Right cardiac atrium (tissue), 5 donors: Measurements from ENCODE around the gene NEIL3. TPM values are rescaled to one million over a fixed set of nuclear protein-coding genes. Genes with fewer than 3 reads are reported as not detected.

Source experiments
- ATAC-seq, 2 donors: fragments of 200-7000 bp; cut with Tn5 transposase; one replicate each; pipeline versions ENCODE4 v1.8.0 to v1.9.1; 2020; ENCODE audit warnings: moderate library complexity in 2 of 2, mild to moderate bottlenecking in 1 of 2
- DNase-seq, 3 donors: peaks; one replicate each; pipeline ENCODE4 v3.0.0-alpha.2; 2020
- H3K27ac ChIP-seq: one replicate; pipeline ENCODE4 v1.5.1; 2013; ENCODE audit warnings: mild to moderate bottlenecking, low read length, control low read depth, moderate library complexity
- H3K27me3 ChIP-seq: one replicate; pipeline ENCODE4 v1.6.1; 2013; ENCODE audit not compliant: control insufficient read depth, insufficient read depth
- H3K4me1 ChIP-seq: one replicate; pipeline ENCODE4 v1.6.1; 2013; ENCODE audit warnings: low read length; ENCODE audit not compliant: control insufficient read depth, insufficient read depth
- H3K4me3 ChIP-seq: one replicate; pipeline ENCODE4 v1.5.1; 2013; ENCODE audit warnings: low read length, control low read depth
- H3K9me3 ChIP-seq: one replicate; pipeline ENCODE4 v1.6.1; 2013; ENCODE audit warnings: low read length; ENCODE audit not compliant: control insufficient read depth
- WGBS: extraction: QIAGEN DNeasy Blood & Tissue Kit; methylation state at CpG from one replicate; pipeline ENCODE4 v1.1.7; 2013; 5-methylcytosine and 5-hydroxymethylcytosine counted together
- intact Hi-C, 4 donors: fragments of 100-400 bp; cut with DNase I; formaldehyde crosslinking; loops; one replicate each; pipeline versions ENCODE4 v1.11.0 to v1.14.0; 2022 to 2023
- polyA plus RNA-seq: library from polyadenylated mRNA; stranded (reverse); fragments of 200-250 nt; gene quantifications from one replicate; pipeline ENCODE4 v1.2.3, GENCODE V29; 2013
- total RNA-seq, 4 donors: library from RNA; stranded (reverse); fragmentation: NEBNext Ultra II Directional; extraction: Animal tissue kit (Norgen Biotek cat#: 25700); gene quantifications; one replicate each; pipeline ENCODE4 v1.2.1, GENCODE V29; 2021
- donor health status: healthy with polysubstance abuse.
- donor health status: DM: no; HTN: yes; CAD: no.
- donor health status: DM: no; HTN: no; CAD: no.
- donor health status: DM: no; HTN: yes; CAD: no; lungs with severe emphysema.
- donor health status: DM: yes; HTN: yes; CAD: no.

Gene NEIL3
- total and polyA plus RNA-seq, 5 donors, result 0.14 to 0.38 (median 0.27) TPM; not detected in 1

GRCh38 chr4:177396352-177396751, 86.7 kb downstream of the NEIL3 start:
- DNase-seq (no peak), ATAC-seq (no peak)
- no peaks in the 10 kb centered on the region for H3K9me3 ChIP-seq
- intact Hi-C loops, result no loop called here
- H3K4me3 ChIP-seq, result no peak overlapping the region
- H3K27me3 ChIP-seq, result no peaks in the 10 kb centered on the region
- WGBS, result 92% methylated on average over 2 of the region's 2 CpGs
- H3K27ac ChIP-seq, result no peak overlapping the region
- H3K4me1 ChIP-seq, result no peaks in the 10 kb centered on the region

DNA sequence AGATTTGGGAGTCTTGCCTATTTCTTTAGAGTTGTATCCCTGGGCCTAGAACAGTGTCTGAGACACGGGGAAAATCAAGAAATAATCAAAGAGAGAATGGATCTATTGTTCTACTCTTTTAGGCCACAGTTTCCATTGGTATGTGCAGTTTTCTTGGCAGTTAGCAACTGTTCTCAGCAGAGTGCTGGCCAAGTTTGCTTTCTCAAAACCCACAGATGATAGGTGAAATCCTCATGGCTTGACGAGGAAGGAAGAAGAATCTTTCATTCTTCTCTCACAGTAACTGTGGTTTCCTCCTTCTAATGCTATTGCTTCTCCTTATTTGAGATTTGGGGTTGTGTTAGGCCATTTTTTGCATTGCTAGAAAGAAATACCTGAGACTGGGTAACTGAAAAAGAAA, 90.4 kb downstream of the NEIL3 start:
- no peaks in the 10 kb centered on the region for H3K9me3 ChIP-seq
- H3K4me1 ChIP-seq, result no peaks in the 10 kb centered on the region
- no peak overlapping the region for H3K4me3 ChIP-seq
- ATAC-seq (no peak), DNase-seq (no peak)
- WGBS, result 45% methylated on average over 2 of the region's 2 CpGs
- no peak overlapping the region for H3K27ac ChIP-seq
- intact Hi-C loops, result no loop called here
- H3K27me3 ChIP-seq, result no peaks in the 10 kb centered on the region

- intact Hi-C loops, result no loop called here
- H3K4me1 ChIP-seq, result no peaks in the 10 kb centered on the region
- no peaks in the 10 kb centered on the region for H3K9me3 ChIP-seq
- no peak for ATAC-seq
- no peak overlapping the region for H3K4me3 ChIP-seq
- no peak for DNase-seq
- no peak overlapping the region for H3K27ac ChIP-seq
- 78% methylated on average over 5 of the region's 5 CpGs for WGBS
- H3K27me3 ChIP-seq, result no peaks in the 10 kb centered on the region
These were observed 92.1 kb downstream of the NEIL3 start for GRCh38 chr4:177401658-177402273.

GRCh38 chr4:177403746-177404145, 94.1 kb downstream of the NEIL3 start:
- WGBS, result 58% methylated on average over 6 of the region's 6 CpGs
- no peaks in the 10 kb centered on the region for H3K27me3 ChIP-seq
- no peak overlapping the region for H3K4me3 ChIP-seq
- ATAC-seq (no peak), DNase-seq (no peak)
- no peaks in the 10 kb centered on the region for H3K4me1 ChIP-seq
- no peak overlapping the region for H3K27ac ChIP-seq
- intact Hi-C loops, result no loop called here
- H3K9me3 ChIP-seq, result no peaks in the 10 kb centered on the region

DNA sequence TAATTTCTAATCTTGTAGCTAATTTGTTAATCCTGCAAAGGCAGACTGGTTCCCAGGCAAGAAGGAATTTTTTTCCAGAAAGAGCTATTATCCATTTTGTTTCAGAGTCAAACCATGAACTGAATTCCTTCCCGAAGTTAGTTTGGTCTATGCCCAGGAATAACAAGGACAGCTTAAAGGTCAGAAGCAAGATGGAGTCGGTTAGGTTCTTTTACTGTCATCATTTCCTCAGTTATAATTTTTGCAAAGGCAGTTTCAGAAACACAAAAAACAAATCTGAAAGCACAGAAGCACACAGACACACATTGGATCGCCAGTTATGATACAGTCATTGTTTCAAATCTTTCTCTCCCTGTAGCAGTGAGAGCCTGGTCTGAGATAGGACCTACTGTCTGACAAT, 94.7 kb downstream of the NEIL3 start:
- H3K27ac ChIP-seq, result no peak overlapping the region
- DNase-seq (no peak), ATAC-seq (no peak)
- H3K4me1 ChIP-seq, result no peaks in the 10 kb centered on the region
- H3K9me3 ChIP-seq, result no peaks in the 10 kb centered on the region
- no peak overlapping the region for H3K4me3 ChIP-seq
- 62% methylated on average over 3 of the region's 3 CpGs for WGBS
- no peaks in the 10 kb centered on the region for H3K27me3 ChIP-seq
- intact Hi-C loops, result no loop called here

GRCh38 chr4:177404986-177405385, 95.3 kb downstream of the NEIL3 start:
- H3K4me3 ChIP-seq, result no peak overlapping the region
- H3K9me3 ChIP-seq, result no peaks in the 10 kb centered on the region
- DNase-seq (no peak), ATAC-seq (no peak)
- no peaks in the 10 kb centered on the region for H3K4me1 ChIP-seq
- WGBS, result 84% methylated on average over 4 of the region's 4 CpGs
- H3K27me3 ChIP-seq, result no peaks in the 10 kb centered on the region
- intact Hi-C loops, result no loop called here
- no peak overlapping the region for H3K27ac ChIP-seq

DNA sequence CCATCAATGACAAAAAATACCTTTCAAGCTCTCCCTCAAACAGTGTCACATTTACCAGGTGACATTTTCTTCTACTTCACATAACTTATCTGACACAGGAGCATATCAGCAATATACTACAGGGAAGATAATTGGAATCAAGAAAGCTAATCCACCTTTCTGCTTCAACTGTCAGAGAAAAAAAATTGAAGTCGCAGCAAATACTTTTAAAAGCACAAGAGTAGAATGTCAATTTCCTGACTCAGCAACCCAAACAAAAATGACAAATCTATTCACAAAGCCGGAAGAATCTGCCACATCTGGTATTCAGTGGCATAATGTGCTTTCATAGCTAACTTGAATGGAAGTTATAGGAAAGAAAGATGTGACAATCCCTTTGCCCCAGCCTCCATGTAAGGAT, 95.8 kb downstream of the NEIL3 start:
- 72% methylated on average over 2 of the region's 2 CpGs for WGBS
- no peaks in the 10 kb centered on the region for H3K9me3 ChIP-seq
- H3K4me3 ChIP-seq, result no peak overlapping the region
- intact Hi-C loops, result no loop called here
- no peaks in the 10 kb centered on the region for H3K27me3 ChIP-seq
- no peak for DNase-seq
- H3K4me1 ChIP-seq, result no peaks in the 10 kb centered on the region
- ATAC-seq, result no peak
- H3K27ac ChIP-seq, result no peak overlapping the region

DNA sequence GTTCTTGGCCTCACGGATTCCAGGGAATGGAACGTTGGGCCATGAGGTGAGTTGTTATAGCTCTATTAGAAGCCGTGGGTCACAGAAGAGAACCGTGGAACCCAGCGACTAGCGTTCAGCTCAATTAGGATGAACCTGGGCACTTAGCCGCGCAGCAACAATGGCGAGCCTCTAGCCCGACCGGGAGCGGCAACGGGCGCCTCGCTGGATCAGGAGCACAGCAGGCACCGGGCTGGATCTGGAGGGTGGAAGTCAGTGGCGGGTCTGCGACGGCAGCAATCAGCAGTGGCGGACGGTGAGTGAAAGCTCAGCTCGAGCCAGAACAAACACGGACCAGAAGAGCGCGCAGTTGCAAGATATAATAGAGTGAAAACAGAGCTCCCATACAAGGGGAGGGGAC, 98.3 kb downstream of the NEIL3 start:
- Histone ChIP-seq H3K9me3 (no peaks in the 10 kb centered on the region), H3K4me1 (no peaks in the 10 kb centered on the region), H3K27me3 (no peaks in the 10 kb centered on the region), H3K27ac (no peak overlapping the region), H3K4me3 (no peak overlapping the region)
- DNase-seq (no peak), ATAC-seq (no peak)
- intact Hi-C loops, result no loop called here
- 90% methylated on average over 25 of the region's 25 CpGs for WGBS

DNA sequence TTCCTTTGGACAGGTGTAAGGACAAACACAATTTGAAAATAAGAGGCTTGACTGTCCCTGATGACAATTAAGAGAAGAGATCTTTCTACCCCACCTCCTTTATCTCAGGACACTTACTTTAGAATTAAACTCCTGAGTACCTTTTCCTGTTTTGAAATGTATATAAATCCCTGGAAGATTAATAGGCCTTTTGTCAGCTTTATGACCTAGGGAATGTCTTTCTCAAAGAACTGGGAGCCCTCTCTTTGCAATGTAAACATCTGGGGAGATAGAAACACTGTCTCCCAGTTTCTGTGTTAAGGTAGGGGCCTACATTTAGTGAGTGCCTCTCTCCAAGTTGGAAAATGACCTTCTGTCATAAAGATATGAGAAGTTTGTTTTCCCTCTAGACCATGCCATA, 100.9 kb downstream of the NEIL3 start:
- no peak for DNase-seq
- H3K27ac ChIP-seq, result no peak overlapping the region
- no peak overlapping the region for H3K4me3 ChIP-seq
- no peaks in the 10 kb centered on the region for H3K9me3 ChIP-seq
- ATAC-seq, result no peak
- intact Hi-C loops, result no loop called here
- H3K27me3 ChIP-seq, result no peaks in the 10 kb centered on the region
- H3K4me1 ChIP-seq, result no peaks in the 10 kb centered on the region

- no peak overlapping the region for H3K4me3 ChIP-seq
- 69% methylated on average over 5 of the region's 5 CpGs for whole genome bisulfite sequencing
These were observed 102.3 kb downstream of the NEIL3 start for GRCh38 chr4:177411996-177412395.

More at GRCh38 chr4:177411996-177412395, 102.3 kb downstream of the NEIL3 start:
- DNase-seq (no peak), ATAC-seq (no peak)
- intact Hi-C loops, result no loop called here
- no peaks in the 10 kb centered on the region for H3K27me3 ChIP-seq
- H3K4me1 ChIP-seq, result no peaks in the 10 kb centered on the region
- H3K27ac ChIP-seq, result no peak overlapping the region
- H3K9me3 ChIP-seq, result no peaks in the 10 kb centered on the region
